ENCODE measurements around the gene ADK. TPM values are rescaled to one million over a fixed set of nuclear protein-coding genes. Genes with fewer than 3 reads are reported as not detected.

Gene ADK
- total RNA-seq, 3 donors from 2014 or later: 13.8 to 24.0 (median 22.9) TPM

GRCh38 chr10:74644738-74645137, 493.7 kb downstream of the ADK start:
- H3K4me3 ChIP-seq: no peak overlapping the region
- TF ChIP-seq CTCF (IDR thresholded peaks at IDR 0.05): no peak
- H3K36me3 ChIP-seq (ENCODE audit: low read depth): no peaks in the 10 kb centered on the region
- DNase-seq (no peak), ATAC-seq (no peak)
- no peaks in the 10 kb centered on the region for H3K9me3 ChIP-seq
- no peaks in the 10 kb centered on the region for H3K4me1 ChIP-seq (ENCODE audit: low read depth)
- intact Hi-C loops (cut with DNase I, micrococcal nuclease): no loop called here

- no peak for ATAC-seq
- intact Hi-C loops (cut with DNase I, micrococcal nuclease): no loop called here
- no peak for DNase-seq
- H3K4me3 ChIP-seq: no peak overlapping the region
- H3K36me3 ChIP-seq (ENCODE audit: low read depth): no peaks in the 10 kb centered on the region
- no peaks in the 10 kb centered on the region for H3K9me3 ChIP-seq
- no peak for TF ChIP-seq CTCF (IDR thresholded peaks at IDR 0.05)
- no peaks in the 10 kb centered on the region for H3K4me1 ChIP-seq (ENCODE audit: low read depth)
Measured at GRCh38 chr10:74645692-74646091, 494.7 kb downstream of the ADK start.

- no peak for TF ChIP-seq CTCF (IDR thresholded peaks at IDR 0.05)
- H3K4me1 ChIP-seq (ENCODE audit: low read depth): no peaks in the 10 kb centered on the region
- no peaks in the 10 kb centered on the region for H3K9me3 ChIP-seq
- DNase-seq (no peak), ATAC-seq (no peak)
- intact Hi-C loops (cut with DNase I, micrococcal nuclease): no loop called here
- H3K4me3 ChIP-seq: no peak overlapping the region
- H3K36me3 ChIP-seq (ENCODE audit: low read depth): no peaks in the 10 kb centered on the region
Measured at GRCh38 chr10:74650613-74651012, 499.6 kb downstream of the ADK start.

GRCh38 chr10:74651565-74651964, 500.5 kb downstream of the ADK start:
- DNase-seq (no peak), ATAC-seq (no peak)
- H3K4me1 ChIP-seq (ENCODE audit: low read depth): no peaks in the 10 kb centered on the region
- intact Hi-C loops (cut with DNase I, micrococcal nuclease): no loop called here
- H3K9me3 ChIP-seq: no peaks in the 10 kb centered on the region
- H3K36me3 ChIP-seq (ENCODE audit: low read depth): no peaks in the 10 kb centered on the region
- H3K4me3 ChIP-seq: no peak overlapping the region
- TF ChIP-seq CTCF (IDR thresholded peaks at IDR 0.05): no peak

GRCh38 chr10:74652664-74653063, 501.6 kb downstream of the ADK start:
- Histone ChIP-seq H3K4me3 (no peak overlapping the region), H3K36me3 (ENCODE audit: low read depth) (no peaks in the 10 kb centered on the region), H3K9me3 (no peaks in the 10 kb centered on the region), H3K4me1 (ENCODE audit: low read depth) (no peaks in the 10 kb centered on the region)
- no peak for ATAC-seq
- TF ChIP-seq CTCF (IDR thresholded peaks at IDR 0.05): no peak
- intact Hi-C loops (cut with DNase I, micrococcal nuclease): no loop called here
- DNase-seq: no peak

GRCh38 chr10:74658511-74658910, 507.5 kb downstream of the ADK start:
- no peak for DNase-seq
- Histone ChIP-seq H3K4me1 (ENCODE audit: low read depth) (no peaks in the 10 kb centered on the region), H3K36me3 (ENCODE audit: low read depth) (no peaks in the 10 kb centered on the region), H3K4me3 (no peak overlapping the region), H3K9me3 (no peaks in the 10 kb centered on the region)
- intact Hi-C loops (cut with DNase I, micrococcal nuclease): no loop called here
- TF ChIP-seq CTCF (IDR thresholded peaks at IDR 0.05): no peak
- ATAC-seq: no peak
